NK-92 (cell line): ENCODE data around the gene CD300E.

Source experiments
- DNase-seq: peaks from one replicate; lab custom pipeline; 2025; ENCODE audit not compliant: unreplicated experiment; lab: John Stamatoyannopoulos, UW

CD300E gene

GRCh38 chr17:74623693-74624093 lies at the start of gene CD300E:
CD300E (minus strand) TSS chr17:74623738; CDS start chr17:74623621, 117 bp downstream.
- DNase-seq, result no peak

GRCh38 chr17:74671031-74671771 lies 47.7 kb upstream of the CD300E start:
- DNase-seq, result no peak

- no peak for DNase-seq
These were observed 46.8 kb upstream of the CD300E start for GRCh38 chr17:74670329-74670728.

GRCh38 chr17:74663561-74663960 lies 40.0 kb upstream of the CD300E start:
- DNase-seq, result no peak

GRCh38 chr17:74659889-74660288 lies 36.4 kb upstream of the CD300E start:
- no peak for DNase-seq

- no peak for DNase-seq
These were observed 35.1 kb upstream of the CD300E start for GRCh38 chr17:74658620-74659019.

- no peak for DNase-seq
These were observed 31.2 kb upstream of the CD300E start for GRCh38 chr17:74654742-74655141.

GRCh38 chr17:74652020-74652419 lies 28.5 kb upstream of the CD300E start:
- no peak for DNase-seq

- no peak for DNase-seq
These were observed 26.4 kb upstream of the CD300E start for GRCh38 chr17:74649909-74650308.

GRCh38 chr17:74647871-74648672 lies 24.5 kb upstream of the CD300E start:
- no peak for DNase-seq

GRCh38 chr17:74646231-74646630 lies 22.7 kb upstream of the CD300E start:
- DNase-seq, result no peak

- no peak for DNase-seq
These were observed 21.5 kb upstream of the CD300E start for GRCh38 chr17:74645010-74645409.

GRCh38 chr17:74644419-74644818 lies 20.9 kb upstream of the CD300E start:
- no peak for DNase-seq

- no peak for DNase-seq
These were observed 20.3 kb upstream of the CD300E start for GRCh38 chr17:74643826-74644225.

- no peak for DNase-seq
These were observed 19.5 kb upstream of the CD300E start for GRCh38 chr17:74642995-74643394.

- no peak for DNase-seq
These were observed 19.0 kb upstream of the CD300E start for GRCh38 chr17:74642556-74642955.

GRCh38 chr17:74641958-74642298 lies 18.4 kb upstream of the CD300E start:
- no peak for DNase-seq

GRCh38 chr17:74641224-74641957 lies 17.9 kb upstream of the CD300E start:
- no peak for DNase-seq

- DNase-seq, result no peak
These were observed 16.2 kb upstream of the CD300E start for GRCh38 chr17:74639704-74640151.

- no peak for DNase-seq
These were observed 14.4 kb upstream of the CD300E start for GRCh38 chr17:74637926-74638325.

- DNase-seq, result no peak
These were observed 13.7 kb upstream of the CD300E start for GRCh38 chr17:74637265-74637664.
